ENCODE measurements around the gene PIP4P1. TPM values are rescaled to one million over a fixed set of nuclear protein-coding genes. Genes with fewer than 3 reads are reported as not detected.

Gene PIP4P1
- total RNA-seq, 4 donors from 2014 or later = 12.2 to 23.2 (median 20.1) TPM

GRCh38 chr14:20489093-20489994 lies 28.1 kb upstream of the PIP4P1 start:
- ATAC-seq = no peak
- WGBS, 2 donors (ENCODE audit: low coverage in 1 of 2) = 35 to 40% methylated on average over 3 to 5 of the region's 6 CpGs
- H3K4me1 ChIP-seq = no peaks in the 10 kb centered on the region
- no peak for TF ChIP-seq POLR2A (IDR thresholded peaks at IDR 0.05)
- TF ChIP-seq EP300 (IDR thresholded peaks at IDR 0.05) = no peak
- TF ChIP-seq CTCF (IDR thresholded peaks at IDR 0.05) = no peak
- TF ChIP-seq POLR2AphosphoS5 (IDR thresholded peaks at IDR 0.05) = no peak
- H3K27ac ChIP-seq = no peak overlapping the region
- H3K27me3 ChIP-seq = peaks cover 15% of the 10 kb centered on the region
- H3K4me3 ChIP-seq = no peak overlapping the region
- H3K9me3 ChIP-seq = no peaks in the 10 kb centered on the region
- no peaks in the 10 kb centered on the region for H3K36me3 ChIP-seq

- peaks cover 20% of the 10 kb centered on the region for H3K27me3 ChIP-seq
- no peak overlapping the region for H3K27ac ChIP-seq
- no peaks in the 10 kb centered on the region for H3K36me3 ChIP-seq
- TF ChIP-seq POLR2A (IDR thresholded peaks at IDR 0.05) (no peak), CTCF (IDR thresholded peaks at IDR 0.05) (no peak), EP300 (IDR thresholded peaks at IDR 0.05) (no peak), POLR2AphosphoS5 (IDR thresholded peaks at IDR 0.05) (no peak)
- H3K4me1 ChIP-seq = no peaks in the 10 kb centered on the region
- ATAC-seq = no peak
- H3K4me3 ChIP-seq = no peak overlapping the region
- no peaks in the 10 kb centered on the region for H3K9me3 ChIP-seq
Observed at GRCh38 chr14:20487396-20487725, 26.1 kb upstream of the PIP4P1 start.

- TF ChIP-seq CTCF (IDR thresholded peaks at IDR 0.05) = no peak
- TF ChIP-seq POLR2AphosphoS5 (IDR thresholded peaks at IDR 0.05) = no peak
- TF ChIP-seq EP300 (IDR thresholded peaks at IDR 0.05) = no peak
- no peak for TF ChIP-seq POLR2A (IDR thresholded peaks at IDR 0.05)
- no peaks in the 10 kb centered on the region for H3K9me3 ChIP-seq
- H3K27me3 ChIP-seq = peaks cover 20% of the 10 kb centered on the region
- 76 to 82% methylated on average over 7 to 8 of the region's 8 CpGs for WGBS, 2 donors (ENCODE audit: low coverage in 1 of 2)
- H3K36me3 ChIP-seq = no peaks in the 10 kb centered on the region
- H3K4me3 ChIP-seq = no peak overlapping the region
- no peak overlapping the region for H3K27ac ChIP-seq
- H3K4me1 ChIP-seq = no peaks in the 10 kb centered on the region
- ATAC-seq = no peak
Observed at GRCh38 chr14:20486684-20487395, 25.6 kb upstream of the PIP4P1 start.

- H3K27me3 ChIP-seq = peaks cover 20% of the 10 kb centered on the region
- no peak overlapping the region for H3K4me3 ChIP-seq
- no peaks in the 10 kb centered on the region for H3K9me3 ChIP-seq
- ATAC-seq = no peak
- H3K36me3 ChIP-seq = no peaks in the 10 kb centered on the region
- no peak for TF ChIP-seq POLR2A (IDR thresholded peaks at IDR 0.05)
- no peaks in the 10 kb centered on the region for H3K4me1 ChIP-seq
- H3K27ac ChIP-seq = no peak overlapping the region
- 56 to 74% methylated on average over 3 to 7 of the region's 7 CpGs for WGBS, 2 donors (ENCODE audit: low coverage in 1 of 2)
Observed at GRCh38 chr14:20485900-20486299, 24.7 kb upstream of the PIP4P1 start.

GRCh38 chr14:20482382-20482781 lies 21.1 kb upstream of the PIP4P1 start:
- peaks cover 20% of the 10 kb centered on the region for H3K27me3 ChIP-seq
- no peak overlapping the region for H3K27ac ChIP-seq
- no peak for ATAC-seq
- TF ChIP-seq EP300 (IDR thresholded peaks at IDR 0.05) = no peak
- no peak for TF ChIP-seq CTCF (IDR thresholded peaks at IDR 0.05)
- no peak for TF ChIP-seq POLR2A (IDR thresholded peaks at IDR 0.05)
- no peak for TF ChIP-seq POLR2AphosphoS5 (IDR thresholded peaks at IDR 0.05)
- no peak overlapping the region for H3K4me3 ChIP-seq
- H3K9me3 ChIP-seq = no peaks in the 10 kb centered on the region
- 72 to 76% methylated on average over 5 of the region's 5 CpGs for WGBS, 2 donors (ENCODE audit: low coverage in 1 of 2)
- peaks cover 0 to 2% of the 10 kb centered on the region in 2 donors for H3K36me3 ChIP-seq
- H3K4me1 ChIP-seq = peaks cover 0 to 7% (median 0%) of the 10 kb centered on the region in 3 donors

Data from gastroesophageal sphincter (tissue), 4 donors.